ENCODE data around the gene ZNF302. TPM values are rescaled to one million over a fixed set of nuclear protein-coding genes. Genes with fewer than 3 reads are reported as not detected.

Gene ZNF302
- total RNA-seq, 1 experiment from 2014 or later = 23.3 TPM

DNA sequence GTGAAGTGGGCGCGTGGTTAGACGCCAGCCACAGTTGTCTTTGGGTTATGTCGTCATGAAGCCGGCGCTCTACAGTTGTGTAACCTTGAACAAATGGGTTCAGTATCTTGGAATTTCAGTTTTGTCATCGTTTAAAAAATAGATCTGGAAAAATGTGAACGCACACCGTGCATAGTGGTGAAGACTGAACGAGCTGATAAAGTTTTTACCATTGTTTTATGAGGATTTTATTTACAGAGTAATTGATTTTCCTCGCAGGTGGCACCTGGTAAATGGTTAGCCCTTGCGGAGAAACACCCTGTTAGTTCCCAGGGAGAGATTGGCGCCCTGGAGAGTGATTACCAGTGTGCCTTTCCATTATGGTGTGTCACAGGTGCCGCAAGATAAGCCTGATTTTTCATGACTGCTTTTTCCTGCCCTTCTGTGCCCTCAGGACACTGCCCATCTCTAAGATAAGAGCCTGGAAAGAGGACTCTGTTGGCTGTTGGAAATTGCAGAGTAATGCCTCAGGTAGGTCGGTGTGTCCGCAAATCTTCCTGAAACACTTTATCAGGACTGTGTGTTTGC is 57.1 kb downstream of the ZNF302 start:
- H3K14ac ChIP-seq (ENCODE audit: insufficient read depth, low read length) = peak overlapping the region; percentile 37; the same call in 1 of the 2 replicates
- no peak overlapping the region for H4K91ac ChIP-seq (ENCODE audit: insufficient read length, low read depth, low read length)
- WGBS (ENCODE audit: extremely low coverage, insufficient read length, low lambda C conversion rate) = no CpG with 5 or more reads among the region's 16 CpGs
- no peak overlapping the region for H3K56ac ChIP-seq (ENCODE audit: insufficient read length, low read depth, low read length)
- TF ChIP-seq, protein P1, sequence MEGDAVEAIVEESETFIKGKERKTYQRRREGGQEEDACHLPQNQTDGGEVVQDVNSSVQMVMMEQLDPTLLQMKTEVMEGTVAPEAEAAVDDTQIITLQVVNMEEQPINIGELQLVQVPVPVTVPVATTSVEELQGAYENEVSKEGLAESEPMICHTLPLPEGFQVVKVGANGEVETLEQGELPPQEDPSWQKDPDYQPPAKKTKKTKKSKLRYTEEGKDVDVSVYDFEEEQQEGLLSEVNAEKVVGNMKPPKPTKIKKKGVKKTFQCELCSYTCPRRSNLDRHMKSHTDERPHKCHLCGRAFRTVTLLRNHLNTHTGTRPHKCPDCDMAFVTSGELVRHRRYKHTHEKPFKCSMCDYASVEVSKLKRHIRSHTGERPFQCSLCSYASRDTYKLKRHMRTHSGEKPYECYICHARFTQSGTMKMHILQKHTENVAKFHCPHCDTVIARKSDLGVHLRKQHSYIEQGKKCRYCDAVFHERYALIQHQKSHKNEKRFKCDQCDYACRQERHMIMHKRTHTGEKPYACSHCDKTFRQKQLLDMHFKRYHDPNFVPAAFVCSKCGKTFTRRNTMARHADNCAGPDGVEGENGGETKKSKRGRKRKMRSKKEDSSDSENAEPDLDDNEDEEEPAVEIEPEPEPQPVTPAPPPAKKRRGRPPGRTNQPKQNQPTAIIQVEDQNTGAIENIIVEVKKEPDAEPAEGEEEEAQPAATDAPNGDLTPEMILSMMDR (conservative IDR thresholded peaks at IDR 0.05) = no peak
- no peak overlapping the region for H2BK15ac ChIP-seq (ENCODE audit: low read depth, low read length)
- H3K9me3 Mint-ChIP-seq = peaks cover 10% of the 10 kb centered on the region in 2 experiments; a peak in 4 of 5 replicates
- H3K27ac Mint-ChIP-seq = peak overlapping the region; percentile 43 to 98 (median 97); a peak in 6 of 7 replicates
- peak overlapping the region; percentile 83 to 94 for H3K4me3 Mint-ChIP-seq
- H2AFZ ChIP-seq (ENCODE audit: low read length) = peak overlapping the region; percentile 46
- peak overlapping the region; percentile 47 for H3K27ac ChIP-seq (ENCODE audit: insufficient read length, low read depth, low read length)
- peaks cover 12 to 15% of the 10 kb centered on the region in 2 experiments; a peak in 3 of 4 replicates for H3K4me1 Mint-ChIP-seq
- no peak overlapping the region for H2BK5ac ChIP-seq (ENCODE audit: insufficient read length, low read length)
- no peak overlapping the region for H3K23ac ChIP-seq (ENCODE audit: insufficient read length, low read depth, low read length)
- H3K4me2 ChIP-seq (ENCODE audit: insufficient read depth, insufficient read length, low read length) = peak overlapping the region; percentile 94
- no peak overlapping the region; the same call in 1 of the 2 replicates for H3K4ac ChIP-seq (ENCODE audit: low read depth, low read length)
- H3K23me2 ChIP-seq (ENCODE audit: insufficient read length, low read depth, low read length, poor library complexity, severe bottlenecking) = peaks cover 11% of the 10 kb centered on the region
- no peak overlapping the region for H2BK20ac ChIP-seq (ENCODE audit: low read depth, low read length, poor library complexity, severe bottlenecking)
- peak overlapping the region; percentile 46 for H3T11ph ChIP-seq (ENCODE audit: low read length)
- H3K9ac ChIP-seq (ENCODE audit: extremely low read depth, insufficient read length, low read length) = peak overlapping the region; percentile 74
- H4K8ac ChIP-seq (replicated peaks; ENCODE audit: insufficient read length, low read depth, low read length) = peak overlapping the region; percentile 90
- H3K36me3 Mint-ChIP-seq (ENCODE audit: insufficient read depth in 1 of 3, low read depth in 3 of 3) = peaks cover 8 to 27% (median 21%) of the 10 kb centered on the region in 3 experiments
- no peak overlapping the region for H2BK120ac ChIP-seq (ENCODE audit: low read depth, low read length, poor library complexity, severe bottlenecking)
- H2BK12ac ChIP-seq (ENCODE audit: insufficient read length, low read depth, low read length) = no peak overlapping the region
- H4K20me1 ChIP-seq (ENCODE audit: control insufficient read depth, insufficient read depth, insufficient read length) = no peaks in the 10 kb centered on the region
- H3K9me3 ChIP-seq (ENCODE audit: control insufficient read depth, low read depth, low read length) = no peaks in the 10 kb centered on the region
- no peaks in the 10 kb centered on the region for H3K79me2 ChIP-seq (ENCODE audit: insufficient read depth, low read length)
- H3K79me1 ChIP-seq (ENCODE audit: insufficient read depth, low read depth, low read length, poor library complexity, severe bottlenecking) = no peaks in the 10 kb centered on the region
- H4K5ac ChIP-seq (ENCODE audit: insufficient read length, low read depth, low read length) = peak overlapping the region; percentile 86
- H3K18ac ChIP-seq (ENCODE audit: insufficient read length, low read depth, low read length) = no peak overlapping the region
- H3K27me3 ChIP-seq (ENCODE audit: insufficient read depth, low read length) = no peaks in the 10 kb centered on the region
- DNase-seq = no peak
- no peaks in the 10 kb centered on the region for H3K4me1 ChIP-seq (ENCODE audit: insufficient read depth, low read length)
- H3K27me3 Mint-ChIP-seq (ENCODE audit: low read depth) = peaks cover 2% of the 10 kb centered on the region
- H2AK5ac ChIP-seq (ENCODE audit: insufficient read length, low read length) = no peak overlapping the region

Other genes with a start within 250 kb of the ZNF302 start
- gene UBA2, start 249.3 kb upstream of the ZNF302 start, total RNA-seq (2021) = 204 and 206 TPM in 2 replicates
- gene WTIP, start 195.9 kb upstream of the ZNF302 start, total RNA-seq (2021) = 32.5 and 35.1 TPM in 2 replicates
- gene SCGB2B2, start 519 bp upstream of the ZNF302 start, total RNA-seq (2021) = not detected in 2 replicates
- 8.2 and 9.9 TPM in 2 replicates for gene ZNF181, start 56.6 kb downstream of the ZNF302 start, total RNA-seq (2021)
- gene ZNF599, start 95.5 kb downstream of the ZNF302 start, total RNA-seq (2021) = 3.0 and 3.9 TPM in 2 replicates
- 6.5 and 8.3 TPM in 2 replicates for gene ZNF30, start 249.2 kb downstream of the ZNF302 start, total RNA-seq (2021)

Measured in H9 (cell line).